GM10266 (cell line): ENCODE data around the gene TRIM5.

Experiments
- DNase-seq: peaks from one replicate; pipeline ENCODE4 v3.0.0; 2012; ENCODE audit errors: extremely low spot score
- CTCF ChIP-seq: IDR thresholded peaks from 2 replicates; pipeline ENCODE4 v1.5.1; 2012; ENCODE audit warnings: mild to moderate bottlenecking, low read depth; ENCODE audit not compliant: control insufficient read depth, insufficient read depth; ENCODE audit errors: missing control alignments

The TRIM5 gene

GRCh38 chr11:5639953-5640352, 44.9 kb downstream of the TRIM5 start:
- TF ChIP-seq CTCF = no peak

GRCh38 chr11:5631969-5632635, 52.8 kb downstream of the TRIM5 start:
- peak; percentile 61 for DNase-seq
- no peak for TF ChIP-seq CTCF

More at GRCh38 chr11:5639953-5640352, 44.9 kb downstream of the TRIM5 start:
- no peak for DNase-seq

- TF ChIP-seq CTCF = no peak
- DNase-seq = no peak
These were observed 53.5 kb downstream of the TRIM5 start for GRCh38 chr11:5631417-5631816.

- no peak for TF ChIP-seq CTCF
- no peak for DNase-seq
These were observed 58.7 kb downstream of the TRIM5 start for GRCh38 chr11:5626196-5626595.

GRCh38 chr11:5625281-5625680, 59.6 kb downstream of the TRIM5 start:
- TF ChIP-seq CTCF = no peak
- no peak for DNase-seq

- no peak for TF ChIP-seq CTCF
- DNase-seq = peak; percentile 84
These were observed 60.2 kb downstream of the TRIM5 start, which contains the start of gene TRIM34 for GRCh38 chr11:5624489-5625279. Gene TRIM34, plus strand, starts transcription at chr11:5625001. Its CDS starts 7,331 bp downstream, at chr11:5632332.

GRCh38 chr11:5622802-5623201, 62.1 kb downstream of the TRIM5 start:
- DNase-seq = no peak
- no peak for TF ChIP-seq CTCF
